Measurements from ENCODE around the gene RCCD1. TPM values are rescaled to one million over a fixed set of nuclear protein-coding genes. Genes with fewer than 3 reads are reported as not detected.

RCCD1 gene
- total RNA-seq, 1 experiment from 2014 or later = 29.0 TPM

DNA sequence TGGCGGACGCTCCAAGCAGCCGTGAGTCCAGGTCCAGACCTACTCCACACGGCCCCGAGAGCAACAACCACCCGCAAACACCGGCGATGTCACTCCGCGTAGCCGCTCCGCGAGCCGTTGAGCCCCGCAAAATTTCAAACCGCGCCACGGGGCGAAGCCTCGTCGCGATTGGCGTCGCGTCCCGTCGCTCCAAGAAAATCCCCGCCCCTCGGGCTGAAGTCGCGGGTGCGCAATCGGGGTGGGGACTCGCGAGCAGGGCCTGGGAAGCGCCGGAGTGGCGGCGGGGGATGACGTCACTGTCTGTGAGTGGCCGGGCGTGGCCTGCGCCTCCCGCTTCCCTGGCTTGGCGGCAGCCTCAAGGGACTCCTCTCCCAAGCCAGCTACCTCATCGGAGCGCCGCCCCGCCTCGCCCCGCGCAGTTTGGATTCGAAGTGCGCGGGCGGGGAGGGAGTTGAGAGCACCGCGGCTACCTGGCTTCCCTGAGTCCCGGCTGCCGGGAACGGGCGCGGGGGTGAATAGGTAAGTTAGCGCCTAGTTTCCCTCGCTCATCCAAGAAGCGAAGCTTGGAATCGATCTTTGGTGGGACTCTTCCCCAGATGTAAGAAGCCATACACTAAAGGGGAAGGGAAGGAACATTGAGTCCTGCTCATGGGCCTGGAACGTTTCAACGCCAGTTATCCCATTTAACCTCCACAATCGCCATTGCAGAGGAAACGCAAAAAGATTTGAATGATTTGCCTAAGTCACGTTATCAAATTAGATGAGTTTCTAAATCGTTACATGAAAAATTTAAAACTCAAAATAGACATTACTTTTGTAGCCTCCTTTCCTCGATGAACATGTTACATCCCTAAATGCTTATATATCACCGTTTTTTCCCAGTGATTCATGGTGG is 40.0 kb downstream of the RCCD1 start, which contains the start of gene PRC1:
Gene PRC1, minus strand, starts transcription at position 119 of the 895 bp plus-strand sequence. Its CDS starts 118 bp downstream, at position 1.
- TF ChIP-seq, protein P1, sequence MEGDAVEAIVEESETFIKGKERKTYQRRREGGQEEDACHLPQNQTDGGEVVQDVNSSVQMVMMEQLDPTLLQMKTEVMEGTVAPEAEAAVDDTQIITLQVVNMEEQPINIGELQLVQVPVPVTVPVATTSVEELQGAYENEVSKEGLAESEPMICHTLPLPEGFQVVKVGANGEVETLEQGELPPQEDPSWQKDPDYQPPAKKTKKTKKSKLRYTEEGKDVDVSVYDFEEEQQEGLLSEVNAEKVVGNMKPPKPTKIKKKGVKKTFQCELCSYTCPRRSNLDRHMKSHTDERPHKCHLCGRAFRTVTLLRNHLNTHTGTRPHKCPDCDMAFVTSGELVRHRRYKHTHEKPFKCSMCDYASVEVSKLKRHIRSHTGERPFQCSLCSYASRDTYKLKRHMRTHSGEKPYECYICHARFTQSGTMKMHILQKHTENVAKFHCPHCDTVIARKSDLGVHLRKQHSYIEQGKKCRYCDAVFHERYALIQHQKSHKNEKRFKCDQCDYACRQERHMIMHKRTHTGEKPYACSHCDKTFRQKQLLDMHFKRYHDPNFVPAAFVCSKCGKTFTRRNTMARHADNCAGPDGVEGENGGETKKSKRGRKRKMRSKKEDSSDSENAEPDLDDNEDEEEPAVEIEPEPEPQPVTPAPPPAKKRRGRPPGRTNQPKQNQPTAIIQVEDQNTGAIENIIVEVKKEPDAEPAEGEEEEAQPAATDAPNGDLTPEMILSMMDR (IDR thresholded peaks at IDR 0.05; ENCODE audit: unreplicated experiment) = no peak
- CTCF ChIA-PET = interaction anchor here (0.7 to 1.2 kb wide), 2 partner anchors 39 to 47 kb away, joined by 3 to 5 read pairs; no protein-coding TSS in a partner anchor

DNA sequence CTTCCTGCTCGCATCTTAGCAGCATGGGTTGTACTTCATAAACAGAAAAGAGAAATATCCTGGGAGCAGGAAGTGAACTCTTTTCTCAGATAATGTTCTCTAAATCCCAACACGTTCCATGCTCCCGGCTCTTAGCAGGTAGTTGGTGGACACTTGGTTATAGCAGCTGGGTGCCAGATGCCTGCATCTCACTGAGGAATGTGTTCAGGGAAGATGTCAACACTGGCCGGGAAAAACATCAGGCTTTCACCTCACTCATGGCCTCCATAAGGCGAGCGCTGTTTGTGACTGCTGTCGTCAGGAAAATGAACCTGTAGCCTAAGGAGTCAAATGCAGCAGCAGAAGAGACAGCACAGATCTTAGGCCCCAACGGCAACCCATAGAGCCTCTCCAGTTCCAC is 44.1 kb downstream of the RCCD1 start:
- H3K27ac Mint-ChIP-seq (ENCODE audit: low read depth, unreplicated experiment) = no peak overlapping the region
- CTCF ChIA-PET = no interaction called here
- DNase-seq (ENCODE audit: unreplicated experiment) = no peak

More for the DNA sequence above, 40.0 kb downstream of the RCCD1 start, which contains the start of gene PRC1:
- TSS peak; percentile 87 for BruUV-seq (replicated peaks)
- peaks cover 9% of the 10 kb centered on the region for H3K4me1 Mint-ChIP-seq (ENCODE audit: insufficient read depth, unreplicated experiment)
- H3K27ac Mint-ChIP-seq (ENCODE audit: low read depth, unreplicated experiment) = peak within 1 kb of the TSS; percentile 98
- H3K9me3 Mint-ChIP-seq (ENCODE audit: unreplicated experiment) = no peaks in the 10 kb centered on the region
- POLR2A ChIA-PET = interaction anchor here (0.8 to 3.7 kb wide), 8 partner anchors 10 to 92 kb away, joined by 3 to 37 read pairs (median 6); partner anchors contain the start of genes HDDC3, RCCD1 and VPS33B
- peak within 1 kb of the TSS; percentile 88 for H3K4me3 Mint-ChIP-seq (ENCODE audit: unreplicated experiment)
- H3K27me3 Mint-ChIP-seq (ENCODE audit: insufficient read depth, unreplicated experiment) = no peaks in the 10 kb centered on the region
- H3K36me3 Mint-ChIP-seq (ENCODE audit: insufficient read depth, unreplicated experiment) = peaks cover 26% of the 10 kb centered on the region
- peak; percentile 99 for DNase-seq (ENCODE audit: unreplicated experiment)
- intact Hi-C loops (cut with micrococcal nuclease) = loop anchor here (2.0 kb wide), 1 partner anchor 38 kb away; no protein-coding TSS in a partner anchor

DNA sequence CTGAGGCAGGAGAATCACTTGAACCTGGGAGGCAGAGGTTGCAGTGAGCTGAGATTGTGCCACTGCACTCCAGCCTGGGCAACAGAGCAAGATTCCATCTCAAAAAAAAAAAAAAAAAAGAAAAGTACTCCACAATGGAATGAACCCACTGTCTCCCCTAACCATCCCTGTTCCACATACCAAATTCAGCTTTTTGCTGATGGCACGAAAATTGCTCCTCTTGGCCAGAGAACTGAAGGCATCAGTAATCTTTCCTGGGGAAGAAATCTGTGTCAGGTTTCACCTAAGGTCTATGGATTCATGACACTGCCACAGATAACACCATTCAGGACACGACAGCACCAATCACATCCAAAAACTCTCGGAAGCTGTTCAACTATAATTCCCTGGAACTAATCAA is 46.5 kb downstream of the RCCD1 start:
- POLR2A ChIA-PET = no interaction called here
- Mint-ChIP-seq H3K9me3 (ENCODE audit: unreplicated experiment) (no peaks in the 10 kb centered on the region), H3K4me3 (ENCODE audit: unreplicated experiment) (no peak overlapping the region), H3K4me1 (ENCODE audit: insufficient read depth, unreplicated experiment) (no peaks in the 10 kb centered on the region), H3K36me3 (ENCODE audit: insufficient read depth, unreplicated experiment) (peaks cover 69% of the 10 kb centered on the region), H3K27ac (ENCODE audit: low read depth, unreplicated experiment) (no peak overlapping the region), H3K27me3 (ENCODE audit: insufficient read depth, unreplicated experiment) (no peaks in the 10 kb centered on the region)
- BruUV-seq (replicated peaks) = no TSS peak
- CTCF ChIA-PET = interaction anchor here (0.8 kb wide), 1 partner anchor 44 kb away, joined by 3 read pairs; no protein-coding TSS in a partner anchor
- intact Hi-C loops (cut with micrococcal nuclease) = no loop called here
- DNase-seq (ENCODE audit: unreplicated experiment) = no peak
- TF ChIP-seq, protein P1 (IDR thresholded peaks at IDR 0.05; ENCODE audit: unreplicated experiment) = no peak

More for the DNA sequence above, 44.1 kb downstream of the RCCD1 start:
- TF ChIP-seq, protein P1 (IDR thresholded peaks at IDR 0.05; ENCODE audit: unreplicated experiment) = no peak
- POLR2A ChIA-PET = no interaction called here
- intact Hi-C loops (cut with micrococcal nuclease) = no loop called here
- no peak overlapping the region for H3K4me3 Mint-ChIP-seq (ENCODE audit: unreplicated experiment)
- no peaks in the 10 kb centered on the region for H3K27me3 Mint-ChIP-seq (ENCODE audit: insufficient read depth, unreplicated experiment)
- H3K36me3 Mint-ChIP-seq (ENCODE audit: insufficient read depth, unreplicated experiment) = peaks cover 49% of the 10 kb centered on the region
- BruUV-seq (replicated peaks) = no TSS peak
- H3K4me1 Mint-ChIP-seq (ENCODE audit: insufficient read depth, unreplicated experiment) = no peaks in the 10 kb centered on the region
- no peaks in the 10 kb centered on the region for H3K9me3 Mint-ChIP-seq (ENCODE audit: unreplicated experiment)

DNA sequence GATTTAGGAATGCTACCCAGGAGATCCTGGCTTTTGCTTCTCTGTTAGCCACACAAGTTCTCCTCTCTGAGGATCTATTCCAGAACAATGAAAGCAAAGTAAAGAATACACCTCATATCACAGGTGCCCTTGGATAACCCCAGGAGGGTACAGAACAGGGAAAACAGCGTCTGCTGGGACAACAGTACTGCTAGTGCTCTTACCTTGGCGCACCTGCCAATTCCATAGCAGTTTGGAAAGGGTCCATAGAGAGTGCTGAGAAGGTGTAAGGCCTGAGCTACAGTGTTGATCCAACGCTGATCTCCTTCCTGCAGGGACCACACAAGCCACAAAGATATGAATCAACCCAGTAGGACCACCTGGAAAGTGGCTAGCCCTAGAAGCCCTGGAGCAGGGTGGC is 52.6 kb downstream of the RCCD1 start:
- no peak overlapping the region for H3K4me3 Mint-ChIP-seq (ENCODE audit: unreplicated experiment)
- H3K27me3 Mint-ChIP-seq (ENCODE audit: insufficient read depth, unreplicated experiment) = no peaks in the 10 kb centered on the region
- no TSS peak for BruUV-seq (replicated peaks)
- intact Hi-C loops (cut with micrococcal nuclease) = no loop called here
- peaks cover 61% of the 10 kb centered on the region for H3K36me3 Mint-ChIP-seq (ENCODE audit: insufficient read depth, unreplicated experiment)
- H3K27ac Mint-ChIP-seq (ENCODE audit: low read depth, unreplicated experiment) = no peak overlapping the region
- ChIA-PET POLR2A (interaction anchor here (1.1 kb wide), 1 partner anchor 15 kb away, joined by 4 read pairs; no protein-coding TSS in a partner anchor), CTCF (interaction anchor here (0.6 to 1.7 kb wide), 2 partner anchors 51 to 525 kb away, joined by 4 to 7 read pairs; no protein-coding TSS in a partner anchor)
- no peaks in the 10 kb centered on the region for H3K9me3 Mint-ChIP-seq (ENCODE audit: unreplicated experiment)
- DNase-seq (ENCODE audit: unreplicated experiment) = no peak
- H3K4me1 Mint-ChIP-seq (ENCODE audit: insufficient read depth, unreplicated experiment) = no peaks in the 10 kb centered on the region
- TF ChIP-seq, protein P1 (IDR thresholded peaks at IDR 0.05; ENCODE audit: unreplicated experiment) = no peak
